K562 (cell line): ENCODE measurements around the gene GALE. TPM values are rescaled to one million over a fixed set of nuclear protein-coding genes. Genes with fewer than 3 reads are reported as not detected.
"Not testable (repeated sequence)": the region's sequence is repeated elsewhere in the genome, so short reads cannot be mapped to it uniquely, and the experiment has no call there.

Source experiments
- ATAC-seq: fragments of 200-7000 bp; cut with Tn5 transposase; 3 replicates; pipeline ENCODE4 v1.9.1; 2020; ENCODE audit warnings: moderate library complexity
- BruUV-seq: library from RNA; stranded (reverse); fragments of 400-500 nt; replicated peaks from 2 replicates; lab custom pipeline; 2021; lab: Mats Ljungman, UMichigan
- CTCF ChIA-PET: fragments of 300-600 bp; formaldehyde crosslinking; extraction: SDS; loops from one replicate; lab custom pipeline; 2021; ENCODE audit warnings: low intra/inter-chr PET ratio; lab: Yijun Ruan, JAX
- POLR2A ChIA-PET: fragments of 300-600, 350-650 bp; sonication (Branson Sonifier 250); formaldehyde crosslinking; extraction: SDS; loops from one replicate; lab custom pipeline; 2021; ENCODE audit warnings: antibody characterized with exemption, inconsistent platforms; lab: Yijun Ruan, JAX
- DNase-seq, 4 experiments: peaks; one replicate each; pipeline versions ENCODE4 v3.0.0 to v3.0.0-alpha.2; 2011 to 2018; ENCODE audit warnings: low spot score in 3 of 4, mixed read lengths in 3 of 4; ENCODE audit errors: extremely low read depth in 1 of 4
- FAIRE-seq: peaks from 2 replicates; lab custom pipeline; 2011; peaks lifted over from hg19 to GRCh38; lab: Jason Lieb, UNC
- H2AFZ ChIP-seq: 2 replicates; pipeline ENCODE4 v1.6.0; 2011; ENCODE audit warnings: low read depth, low read length, control low read depth, inconsistent platforms
- H3K27ac ChIP-seq: fragments of 200-600 bp; 3 replicates; pipeline ENCODE4 v1.8.0; 2011; ENCODE audit warnings: low read depth, mild to moderate bottlenecking, control low read depth, inconsistent platforms, low read length, moderate library complexity, mixed read lengths; ENCODE audit errors: extremely low read depth
- H3K27me3 ChIP-seq, 2 experiments: fragments of 300-600 bp in 1 of 2; 2 replicates in 1 of 2; 3 replicates in 1 of 2; pipeline versions ENCODE4 v1.6.0 to v1.8.0; 2011; ENCODE audit warnings: inconsistent platforms in 2 of 2, low read length in 2 of 2, mild to moderate bottlenecking in 1 of 2, mixed read lengths in 1 of 2, moderate library complexity in 1 of 2; ENCODE audit not compliant: control insufficient read depth in 2 of 2, insufficient read depth in 2 of 2
- H3K36me3 ChIP-seq: fragments of 300-600 bp; 3 replicates; pipeline ENCODE4 v1.8.0; 2011; ENCODE audit warnings: mild to moderate bottlenecking, low read length, inconsistent platforms; ENCODE audit not compliant: control insufficient read depth, insufficient read depth
- H3K4me1 ChIP-seq, 2 experiments: fragments of 200-600 bp in 1 of 2; replicated peaks in 1 of 2; 2 replicates in 1 of 2; 3 replicates in 1 of 2; pipeline versions ENCODE4 v1.5.1 to v1.8.0; 2011; ENCODE audit warnings: inconsistent platforms in 2 of 2, low read length in 2 of 2, mild to moderate bottlenecking in 1 of 2, mixed read lengths in 1 of 2, moderate library complexity in 1 of 2; ENCODE audit not compliant: control insufficient read depth in 2 of 2, insufficient read depth in 2 of 2
- H3K4me2 ChIP-seq: 2 replicates; pipeline ENCODE4 v1.6.1; 2011; ENCODE audit warnings: low read length, control low read depth, inconsistent platforms, mixed read lengths; ENCODE audit not compliant: insufficient read depth
- H3K4me3 ChIP-seq: fragments of 200-600 bp; sonication (generic), shearing (Covaris generic); 2 replicates; pipeline ENCODE4 v1.5.1; 2016; ENCODE audit warnings: control low read depth, inconsistent platforms
- H3K79me2 ChIP-seq: fragments of 200-600 bp; 3 replicates; pipeline ENCODE4 v1.8.0; 2011; ENCODE audit warnings: low read length, inconsistent platforms; ENCODE audit not compliant: control insufficient read depth, insufficient read depth
- H3K9ac ChIP-seq, 2 experiments: 2 replicates each; pipeline versions ENCODE4 v1.6.0 to v1.6.1; 2011; ENCODE audit warnings: low read depth in 2 of 2, low read length in 2 of 2, control low read depth in 1 of 2, inconsistent platforms in 1 of 2, mild to moderate bottlenecking in 1 of 2, mixed read lengths in 1 of 2; ENCODE audit not compliant: insufficient read depth in 1 of 2
- H3K9me1 ChIP-seq: one replicate; pipeline ENCODE4 v1.6.0; 2011; ENCODE audit warnings: inconsistent platforms, mild to moderate bottlenecking, low read length, moderate library complexity; ENCODE audit not compliant: control insufficient read depth, insufficient read depth
- H3K9me3 ChIP-seq: replicated peaks from 2 replicates; pipeline ENCODE4 v1.5.1; 2011; ENCODE audit warnings: low read depth, low read length, inconsistent platforms; ENCODE audit not compliant: control insufficient read depth, insufficient read depth
- H4K20me1 ChIP-seq: replicated peaks from 2 replicates; pipeline ENCODE4 v1.6.1; 2011; ENCODE audit warnings: low read length, inconsistent platforms, mixed read lengths; ENCODE audit not compliant: control insufficient read depth, insufficient read depth
- GABPB2 ChIP-seq: fragments of 250-450 bp; sonication (Bioruptor Pico); conservative IDR thresholded peaks from 2 replicates; pipeline ENCODE4 v1.5.1; 2021; ENCODE audit warnings: mild to moderate bottlenecking
- HOXB6 ChIP-seq: fragments of 250-450 bp; sonication (Bioruptor Pico); IDR thresholded peaks from 2 replicates; pipeline ENCODE4 v1.5.1; 2022; ENCODE audit warnings: mild to moderate bottlenecking, borderline replicate concordance
- ID3 ChIP-seq, 2 experiments: fragments of 250-450 bp in 1 of 2; fragments of 450-650 bp in 1 of 2; sonication (Bioruptor Pico) in 1 of 2; IDR thresholded peaks; 2 replicates each; pipeline versions ENCODE4 v1.6.1 to v1.8.0; 2016 to 2021; ENCODE audit warnings: mild to moderate bottlenecking in 2 of 2, moderate library complexity in 2 of 2, missing compliant biosample characterization in 1 of 2, missing genetic modification characterization in 1 of 2
- MTF1 ChIP-seq: fragments of 250-450 bp; sonication (Bioruptor Pico); IDR thresholded peaks from 2 replicates; pipeline ENCODE4 v1.9.0; 2021; ENCODE audit warnings: moderate library complexity, mild to moderate bottlenecking, inconsistent platforms, borderline replicate concordance
- NFIX ChIP-seq: fragments of 250-450 bp; sonication (Bioruptor Pico); IDR thresholded peaks from 2 replicates; pipeline ENCODE4 v1.4.0; 2020; ENCODE audit warnings: low read depth, mild to moderate bottlenecking, moderate library complexity
- PPARD ChIP-seq: fragments of 250-450 bp; sonication (Bioruptor Pico); IDR thresholded peaks from 2 replicates; pipeline ENCODE4 v1.8.0; 2022; ENCODE audit warnings: inconsistent platforms, mild to moderate bottlenecking, moderate library complexity
- ZNF140 ChIP-seq: fragments of 250-450 bp; sonication (Bioruptor Pico); IDR thresholded peaks from 2 replicates; pipeline ENCODE4 v1.8.0; 2021; ENCODE audit warnings: moderate library complexity, mild to moderate bottlenecking, inconsistent platforms
- ZNF408 ChIP-seq: fragments of 250-450 bp; sonication (Bioruptor Pico); IDR thresholded peaks from 2 replicates; pipeline ENCODE4 v1.4.0; 2020; ENCODE audit warnings: low read depth, mild to moderate bottlenecking, moderate library complexity
- ZNF449 ChIP-seq: fragments of 250-450 bp; sonication (Bioruptor Pico); IDR thresholded peaks from 2 replicates; pipeline ENCODE4 v1.8.0; 2022; ENCODE audit warnings: moderate library complexity, mild to moderate bottlenecking, inconsistent platforms
- ZNF707 ChIP-seq: fragments of 250-450 bp; sonication (Bioruptor Pico); conservative IDR thresholded peaks from 2 replicates; pipeline ENCODE4 v1.8.0; 2022; ENCODE audit warnings: inconsistent platforms, mild to moderate bottlenecking, moderate library complexity
- WGBS: fragments of 100-300 bp; shearing (Covaris generic); methylation state at CpG from one replicate; pipeline ENCODE4 v1.1.6; 2016; ENCODE audit warnings: low coverage, mixed read lengths; ENCODE audit not compliant: insufficient coverage; ENCODE audit errors: missing lambda C conversion rate; 5-methylcytosine and 5-hydroxymethylcytosine counted together
- in situ Hi-C: fragments of 300-500 bp; cut with MboI; formaldehyde crosslinking; loops from 4 replicates; pipeline ENCODE4 v1.15.0; 2018; ENCODE audit warnings: inconsistent platforms, mixed read lengths
- intact Hi-C: fragments of 100-400 bp; cut with micrococcal nuclease; formaldehyde crosslinking; loops from 2 replicates; pipeline ENCODE4 v1.14.2; 2022
- polyA plus RNA-seq, 8 experiments: library from polyadenylated mRNA; depleted of rRNA in 4 of 8; stranded (reverse) in 5 of 8; unstranded in 3 of 8; fragments of >200 nt; fragmentation: Nextera tagmentation in 2 of 8; fragmentation: Illumina TruSeq in 1 of 8; extraction: Ambion mirVana in 2 of 8; extraction: Trizol in 1 of 8; gene quantifications; 2 replicates each; pipeline versions ENCODE4 v1.2.1 to v1.2.3, GENCODE V29; 2011 to 2014; ENCODE audit warnings: inconsistent platforms in 1 of 8, missing spikeins in 1 of 8
- total RNA-seq, 7 experiments: library from RNA; depleted of rRNA in 6 of 7; stranded (reverse); fragments of >200 nt in 6 of 7; fragmentation: Illumina TruSeq in 2 of 7; extraction: Trizol in 2 of 7; gene quantifications; 2 replicates each; pipeline versions ENCODE4 v1.2.1 to v1.2.3, GENCODE V29; 2011 to 2021; ENCODE audit warnings: low replicate concordance in 1 of 7
- TF ChIP-seq, protein P1 (sequence below), 3 experiments: fragments of 200-800 bp in 1 of 3; fragments of 250-450 bp in 1 of 3; fragments of 450-650 bp in 1 of 3; sonication (Bioruptor Pico) in 1 of 3; sonication (Bioruptor generic) in 1 of 3; formaldehyde crosslinking in 1 of 3; IDR thresholded peaks; 2 replicates each; pipeline versions ENCODE4 v1.6.1 to v1.8.0; 2016 to 2022; ENCODE audit warnings: mild to moderate bottlenecking in 2 of 3, missing genetic modification characterization in 2 of 3, missing compliant biosample characterization in 1 of 3, moderate library complexity in 1 of 3
- TF ChIP-seq, protein P2 (sequence below): fragments of 250-450 bp; sonication (Bioruptor Pico); IDR thresholded peaks from 2 replicates; pipeline ENCODE4 v1.8.0; 2022; ENCODE audit warnings: inconsistent platforms, mild to moderate bottlenecking, moderate library complexity, borderline replicate concordance

Gene GALE
- total and polyA plus RNA-seq, 9 of the 15 experiments (the other 6 are each of a cell fraction or from before 2014, with no cell fraction given) = 8.4 to 139 (median 88.3) TPM

DNA sequence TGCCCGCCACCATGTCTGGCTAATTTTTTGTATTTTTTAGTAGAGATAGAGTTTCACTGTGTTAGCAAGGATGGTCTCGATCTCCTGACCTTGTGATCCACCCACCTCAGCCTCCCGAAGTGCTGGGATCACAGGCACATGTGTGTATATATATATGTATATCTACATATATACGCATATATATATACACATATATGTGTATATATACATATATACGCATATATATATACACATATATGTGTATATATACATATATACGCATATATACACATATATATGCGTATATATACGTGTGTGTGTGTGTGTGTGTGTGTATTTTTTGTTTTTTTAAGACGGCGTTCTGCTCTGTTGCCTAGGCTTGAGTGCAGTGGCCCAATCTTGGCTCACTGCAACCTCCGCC is 17.4 kb downstream of the GALE start:
- peaks cover 0 to 12% of the 10 kb centered on the region in 2 experiments; a peak in 2 of 5 replicates for H3K4me1 ChIP-seq
- H3K9me1 ChIP-seq; H3K4me2 ChIP-seq; CTCF ChIA-PET; DNase-seq; H2AFZ ChIP-seq; H3K9ac ChIP-seq; H3K27me3 ChIP-seq; in situ Hi-C loops; H3K9me3 ChIP-seq; BruUV-seq; H4K20me1 ChIP-seq; H3K27ac ChIP-seq; intact Hi-C loops; FAIRE-seq; ATAC-seq; H3K4me3 ChIP-seq; TF ChIP-seq ID3 (tag; IDR thresholded peaks at IDR 0.05): not testable (repeated sequence)
- TF ChIP-seq, protein P1, sequence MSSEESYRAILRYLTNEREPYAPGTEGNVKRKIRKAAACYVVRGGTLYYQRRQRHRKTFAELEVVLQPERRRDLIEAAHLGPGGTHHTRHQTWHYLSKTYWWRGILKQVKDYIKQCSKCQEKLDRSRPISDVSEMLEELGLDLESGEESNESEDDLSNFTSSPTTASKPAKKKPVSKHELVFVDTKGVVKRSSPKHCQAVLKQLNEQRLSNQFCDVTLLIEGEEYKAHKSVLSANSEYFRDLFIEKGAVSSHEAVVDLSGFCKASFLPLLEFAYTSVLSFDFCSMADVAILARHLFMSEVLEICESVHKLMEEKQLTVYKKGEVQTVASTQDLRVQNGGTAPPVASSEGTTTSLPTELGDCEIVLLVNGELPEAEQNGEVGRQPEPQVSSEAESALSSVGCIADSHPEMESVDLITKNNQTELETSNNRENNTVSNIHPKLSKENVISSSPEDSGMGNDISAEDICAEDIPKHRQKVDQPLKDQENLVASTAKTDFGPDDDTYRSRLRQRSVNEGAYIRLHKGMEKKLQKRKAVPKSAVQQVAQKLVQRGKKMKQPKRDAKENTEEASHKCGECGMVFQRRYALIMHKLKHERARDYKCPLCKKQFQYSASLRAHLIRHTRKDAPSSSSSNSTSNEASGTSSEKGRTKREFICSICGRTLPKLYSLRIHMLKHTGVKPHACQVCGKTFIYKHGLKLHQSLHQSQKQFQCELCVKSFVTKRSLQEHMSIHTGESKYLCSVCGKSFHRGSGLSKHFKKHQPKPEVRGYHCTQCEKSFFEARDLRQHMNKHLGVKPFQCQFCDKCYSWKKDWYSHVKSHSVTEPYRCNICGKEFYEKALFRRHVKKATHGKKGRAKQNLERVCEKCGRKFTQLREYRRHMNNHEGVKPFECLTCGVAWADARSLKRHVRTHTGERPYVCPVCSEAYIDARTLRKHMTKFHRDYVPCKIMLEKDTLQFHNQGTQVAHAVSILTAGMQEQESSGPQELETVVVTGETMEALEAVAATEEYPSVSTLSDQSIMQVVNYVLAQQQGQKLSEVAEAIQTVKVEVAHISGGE (CRISPR knock-in tag; IDR thresholded peaks at IDR 0.05) = peak in 1 of 3 experiments; percentile 65; a peak in 1 of 6 replicates
- TF ChIP-seq NFIX (CRISPR knock-in tag) (peak; percentile 65; the same call in 1 of the 2 replicates), ZNF408 (CRISPR knock-in tag) (peak; percentile 88; the same call in 1 of the 2 replicates), MTF1 (CRISPR knock-in tag) (peak; percentile 91; the same call in 1 of the 2 replicates), ZNF140 (CRISPR knock-in tag) (peak; percentile 78; the same call in 1 of the 2 replicates), PPARD (CRISPR knock-in tag) (0 out of 2 replicates have a peak, but pooled peaks have one; percentile 60), HOXB6 (CRISPR knock-in tag) (0 out of 2 replicates have a peak, but pooled peaks have one; percentile 39), ZNF707 (CRISPR knock-in tag) (peak; percentile 77), GABPB2 (peak; percentile 72; the same call in 1 of the 2 replicates), ZNF449 (CRISPR knock-in tag) (peak; percentile 84), ID3 (CRISPR knock-in tag; IDR thresholded peaks at IDR 0.05) (0 out of 2 replicates have a peak, but pooled peaks have one; percentile 37)
- TF ChIP-seq, protein P2, sequence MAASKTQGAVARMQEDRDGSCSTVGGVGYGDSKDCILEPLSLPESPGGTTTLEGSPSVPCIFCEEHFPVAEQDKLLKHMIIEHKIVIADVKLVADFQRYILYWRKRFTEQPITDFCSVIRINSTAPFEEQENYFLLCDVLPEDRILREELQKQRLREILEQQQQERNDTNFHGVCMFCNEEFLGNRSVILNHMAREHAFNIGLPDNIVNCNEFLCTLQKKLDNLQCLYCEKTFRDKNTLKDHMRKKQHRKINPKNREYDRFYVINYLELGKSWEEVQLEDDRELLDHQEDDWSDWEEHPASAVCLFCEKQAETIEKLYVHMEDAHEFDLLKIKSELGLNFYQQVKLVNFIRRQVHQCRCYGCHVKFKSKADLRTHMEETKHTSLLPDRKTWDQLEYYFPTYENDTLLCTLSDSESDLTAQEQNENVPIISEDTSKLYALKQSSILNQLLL (CRISPR knock-in tag) = peak; percentile 96
- POLR2A ChIA-PET = interaction anchor here (7.8 kb wide), 1 partner anchor 9 kb away, joined by 197 read pairs; the partner anchor contains the start of gene LYPLA2
- peaks cover 81% of the 10 kb centered on the region for H3K36me3 ChIP-seq
- peaks cover 64% of the 10 kb centered on the region for H3K79me2 ChIP-seq
- 93% methylated on average over 11 of the region's 11 CpGs for WGBS
